H9 (cell line): ENCODE data around the gene SLC5A12. TPM values are rescaled to one million over a fixed set of nuclear protein-coding genes. Genes with fewer than 3 reads are reported as not detected.

ENCODE experiments used
- DNase-seq: peaks from one replicate; pipeline ENCODE4 v3.0.0-alpha.2; 2017
- H2AFZ ChIP-seq: one replicate; pipeline ENCODE4 v1.6.1; 2013; ENCODE audit warnings: mild to moderate bottlenecking, low read length, control low read depth, moderate library complexity
- H2AK5ac ChIP-seq: 2 replicates; pipeline ENCODE4 v1.6.1; 2013; ENCODE audit warnings: low read length, control low read depth, mixed read lengths; ENCODE audit not compliant: insufficient read length
- H2BK120ac ChIP-seq: one replicate; pipeline ENCODE4 v1.6.1; 2013; ENCODE audit warnings: low read depth, mild to moderate bottlenecking, low read length, control low read depth, inconsistent platforms; ENCODE audit not compliant: poor library complexity, severe bottlenecking
- H2BK12ac ChIP-seq: 2 replicates; pipeline ENCODE4 v1.6.1; 2013; ENCODE audit warnings: low read length, control low read depth, mixed read lengths, low read depth; ENCODE audit not compliant: insufficient read length
- H2BK15ac ChIP-seq: 2 replicates; pipeline ENCODE4 v1.6.1; 2013; ENCODE audit warnings: low read depth, low read length, control low read depth
- H2BK20ac ChIP-seq: one replicate; pipeline ENCODE4 v1.6.1; 2013; ENCODE audit warnings: low read depth, mild to moderate bottlenecking, low read length, control low read depth, inconsistent platforms; ENCODE audit not compliant: poor library complexity, severe bottlenecking
- H2BK5ac ChIP-seq: 2 replicates; pipeline ENCODE4 v1.6.1; 2013; ENCODE audit warnings: low read length, control low read depth, mixed read lengths; ENCODE audit not compliant: insufficient read length
- H3K14ac ChIP-seq: 2 replicates; pipeline ENCODE4 v1.6.1; 2013; ENCODE audit warnings: low read length, control low read depth; ENCODE audit not compliant: insufficient read depth
- H3K18ac ChIP-seq: 2 replicates; pipeline ENCODE4 v1.6.1; 2013; ENCODE audit warnings: low read depth, mild to moderate bottlenecking, mixed read lengths, low read length, control low read depth; ENCODE audit not compliant: insufficient read length
- H3K23ac ChIP-seq: 2 replicates; pipeline ENCODE4 v1.6.1; 2013; ENCODE audit warnings: low read length, control low read depth, mixed read lengths, low read depth; ENCODE audit not compliant: insufficient read length
- H3K23me2 ChIP-seq: 2 replicates; pipeline ENCODE4 v1.6.1; 2013; ENCODE audit warnings: low read depth, mild to moderate bottlenecking, mixed read lengths, low read length, control low read depth; ENCODE audit not compliant: insufficient read length, poor library complexity, severe bottlenecking
- H3K27ac ChIP-seq: 2 replicates; pipeline ENCODE4 v1.5.1; 2013; ENCODE audit warnings: low read length, control low read depth, mixed read lengths, low read depth; ENCODE audit not compliant: insufficient read length
- H3K27me3 ChIP-seq: 2 replicates; pipeline ENCODE4 v1.6.1; 2013; ENCODE audit warnings: low read length, control low read depth, inconsistent platforms; ENCODE audit not compliant: insufficient read depth
- H3K4ac ChIP-seq: 2 replicates; pipeline ENCODE4 v1.6.1; 2013; ENCODE audit warnings: low read depth, mild to moderate bottlenecking, control low read depth, inconsistent platforms, low read length, moderate library complexity
- H3K4me1 ChIP-seq: 2 replicates; pipeline ENCODE4 v1.6.1; 2013; ENCODE audit warnings: low read length, control low read depth, inconsistent platforms; ENCODE audit not compliant: insufficient read depth
- H3K4me2 ChIP-seq: 2 replicates; pipeline ENCODE4 v1.6.1; 2013; ENCODE audit warnings: low read length, control low read depth, mixed read lengths; ENCODE audit not compliant: insufficient read length, insufficient read depth
- H3K56ac ChIP-seq: 2 replicates; pipeline ENCODE4 v1.6.1; 2013; ENCODE audit warnings: low read depth, mild to moderate bottlenecking, mixed read lengths, low read length, control low read depth; ENCODE audit not compliant: insufficient read length
- H3K79me1 ChIP-seq: 2 replicates; pipeline ENCODE4 v1.6.1; 2013; ENCODE audit warnings: low read depth, mild to moderate bottlenecking, moderate library complexity, low read length, control low read depth, inconsistent platforms; ENCODE audit not compliant: insufficient read depth, poor library complexity, severe bottlenecking
- H3K79me2 ChIP-seq: 2 replicates; pipeline ENCODE4 v1.6.1; 2013; ENCODE audit warnings: low read length, control low read depth, inconsistent platforms; ENCODE audit not compliant: insufficient read depth
- H3K9ac ChIP-seq: 2 replicates; pipeline ENCODE4 v1.6.1; 2013; ENCODE audit warnings: low read length, control low read depth, mixed read lengths; ENCODE audit not compliant: insufficient read length; ENCODE audit errors: extremely low read depth
- H3K9me3 ChIP-seq: one replicate; pipeline ENCODE4 v1.6.1; 2013; ENCODE audit warnings: low read depth, low read length, inconsistent platforms; ENCODE audit not compliant: control insufficient read depth
- H3T11ph ChIP-seq: one replicate; pipeline ENCODE4 v1.6.1; 2013; ENCODE audit warnings: mild to moderate bottlenecking, low read length, control low read depth, inconsistent platforms
- H4K20me1 ChIP-seq: one replicate; pipeline ENCODE4 v1.6.1; 2013; ENCODE audit not compliant: control insufficient read depth, insufficient read length, insufficient read depth
- H4K5ac ChIP-seq: 2 replicates; pipeline ENCODE4 v1.6.1; 2013; ENCODE audit warnings: low read depth, mild to moderate bottlenecking, mixed read lengths, low read length, control low read depth; ENCODE audit not compliant: insufficient read length
- H4K8ac ChIP-seq: replicated peaks from 2 replicates; pipeline ENCODE4 v1.6.1; 2013; ENCODE audit warnings: low read length, control low read depth, mixed read lengths, low read depth; ENCODE audit not compliant: insufficient read length
- H4K91ac ChIP-seq: 2 replicates; pipeline ENCODE4 v1.6.1; 2013; ENCODE audit warnings: low read depth, mild to moderate bottlenecking, moderate library complexity, mixed read lengths, low read length, control low read depth; ENCODE audit not compliant: insufficient read length
- H3K27ac Mint-ChIP-seq, 3 experiments: 2 replicates in 2 of 3; 3 replicates in 1 of 3; pipeline ENCODE4 v1.8.0; 2020 to 2021; ENCODE audit warnings: mixed read lengths in 3 of 3, mild to moderate bottlenecking in 1 of 3, moderate library complexity in 1 of 3
- H3K27me3 Mint-ChIP-seq: 2 replicates; pipeline ENCODE4 v1.8.0; 2021; ENCODE audit warnings: low read depth, mild to moderate bottlenecking, moderate library complexity, mixed read lengths
- H3K36me3 Mint-ChIP-seq, 3 experiments: 2 replicates in 2 of 3; 3 replicates in 1 of 3; pipeline ENCODE4 v1.8.0; 2020 to 2021; ENCODE audit warnings: low read depth in 3 of 3, mixed read lengths in 3 of 3; ENCODE audit not compliant: insufficient read depth in 1 of 3
- H3K4me1 Mint-ChIP-seq, 2 experiments: 2 replicates each; pipeline ENCODE4 v1.8.0; 2020; ENCODE audit warnings: mixed read lengths in 2 of 2
- H3K4me3 Mint-ChIP-seq, 2 experiments: 2 replicates in 1 of 2; 3 replicates in 1 of 2; pipeline ENCODE4 v1.8.0; 2020 to 2021; ENCODE audit warnings: mild to moderate bottlenecking in 2 of 2, mixed read lengths in 2 of 2, moderate library complexity in 1 of 2
- H3K9me3 Mint-ChIP-seq, 2 experiments: 2 replicates in 1 of 2; 3 replicates in 1 of 2; pipeline ENCODE4 v1.8.0; 2020; ENCODE audit warnings: mild to moderate bottlenecking in 2 of 2, mixed read lengths in 2 of 2, moderate library complexity in 1 of 2
- CTCF ChIP-seq: fragments of 200-600 bp; sonication (generic); conservative IDR thresholded peaks from 3 replicates; pipeline ENCODE4 v1.8.0; 2021; ENCODE audit warnings: antibody characterized with exemption, mild to moderate bottlenecking
- WGBS: extraction: QIAGEN DNeasy Blood & Tissue Kit; methylation state at CpG from one replicate; pipeline ENCODE4 v1.1.7; 2013; ENCODE audit warnings: missing lambda C conversion rate, low lambda C conversion rate, mixed read lengths; ENCODE audit not compliant: insufficient read length; ENCODE audit errors: extremely low coverage; 5-methylcytosine and 5-hydroxymethylcytosine counted together
- total RNA-seq: library from RNA; stranded (reverse); gene quantifications from 2 replicates; pipeline ENCODE4 v1.2.1, GENCODE V29; 2021

The SLC5A12 gene
- total RNA-seq, 1 experiment from 2014 or later = 2.7 TPM

GRCh38 chr11:26632691-26633159 is 89.1 kb downstream of the SLC5A12 start:
- no peak overlapping the region for H3K4me2 ChIP-seq
- H3K79me2 ChIP-seq = no peaks in the 10 kb centered on the region
- H4K8ac ChIP-seq = no peak overlapping the region
- H3K23ac ChIP-seq = no peak overlapping the region
- no peak overlapping the region for H3K4me3 Mint-ChIP-seq
- no peaks in the 10 kb centered on the region for H3K4me1 ChIP-seq
- no peaks in the 10 kb centered on the region for H4K20me1 ChIP-seq
- H3K18ac ChIP-seq = no peak overlapping the region
- no peaks in the 10 kb centered on the region for H3K9me3 ChIP-seq
- H4K5ac ChIP-seq = no peak overlapping the region
- no peak for DNase-seq
- H3K79me1 ChIP-seq = no peaks in the 10 kb centered on the region
- H3K27me3 ChIP-seq = no peaks in the 10 kb centered on the region
- no peak overlapping the region for H3K9ac ChIP-seq
- no peak overlapping the region for H3K4ac ChIP-seq
- H3K4me1 Mint-ChIP-seq = no peaks in the 10 kb centered on the region; a peak in 1 of 4 replicates
- H2BK120ac ChIP-seq = no peak overlapping the region
- H2BK15ac ChIP-seq = no peak overlapping the region
- H3K56ac ChIP-seq = no peak overlapping the region
- no peaks in the 10 kb centered on the region for H3K27me3 Mint-ChIP-seq
- no peak overlapping the region for H2BK5ac ChIP-seq
- H3K9me3 Mint-ChIP-seq = no peaks in the 10 kb centered on the region
- no peak overlapping the region for H3K27ac ChIP-seq
- no peak overlapping the region for H2BK20ac ChIP-seq
- no peak overlapping the region for H3T11ph ChIP-seq
- H2AK5ac ChIP-seq = no peak overlapping the region
- no peak overlapping the region for H3K14ac ChIP-seq
- no peak overlapping the region for H2AFZ ChIP-seq
- H2BK12ac ChIP-seq = no peak overlapping the region
- no peaks in the 10 kb centered on the region for H3K36me3 Mint-ChIP-seq
- WGBS = no CpG with 5 or more reads among the region's 2 CpGs
- H3K27ac Mint-ChIP-seq = no peak overlapping the region
- TF ChIP-seq CTCF = no peak
- H3K23me2 ChIP-seq = no peaks in the 10 kb centered on the region
- no peak overlapping the region for H4K91ac ChIP-seq
